ENCODE data around the gene DUSP9. TPM values are rescaled to one million over a fixed set of nuclear protein-coding genes. Genes with fewer than 3 reads are reported as not detected.

DUSP9 gene
- total RNA-seq, 1 donor from 2014 or later = not detected

GRCh38 chrX:153637121-153638040 lies 9.6 kb upstream of the DUSP9 start:
- H3K27ac ChIP-seq = no peak overlapping the region
- no peak for TF ChIP-seq CTCF (IDR thresholded peaks at IDR 0.05)
- intact Hi-C loops (cut with DNase I) = no loop called here
- peaks cover 4% of the 10 kb centered on the region for H3K27me3 ChIP-seq
- H3K4me1 ChIP-seq = no peaks in the 10 kb centered on the region
- peak in 1 of 2 donors; percentile 43 for DNase-seq (ENCODE audit: low spot score in 2 of 2)
- no peaks in the 10 kb centered on the region for H3K9me3 ChIP-seq
- no peak overlapping the region for H3K4me3 ChIP-seq
- no peaks in the 10 kb centered on the region for H3K36me3 ChIP-seq

- H3K27me3 ChIP-seq = no peaks in the 10 kb centered on the region
Observed at GRCh38 chrX:153638041-153638371, 9.0 kb upstream of the DUSP9 start.

GRCh38 chrX:153638436-153639176 lies 8.4 kb upstream of the DUSP9 start:
- no peak for DNase-seq (ENCODE audit: low spot score in 2 of 2)
- no peaks in the 10 kb centered on the region for H3K9me3 ChIP-seq
- no peak for TF ChIP-seq CTCF (IDR thresholded peaks at IDR 0.05)
- H3K27me3 ChIP-seq = no peaks in the 10 kb centered on the region
- intact Hi-C loops (cut with DNase I) = no loop called here
- no peak overlapping the region for H3K4me3 ChIP-seq
- H3K4me1 ChIP-seq = no peaks in the 10 kb centered on the region
- H3K36me3 ChIP-seq = no peaks in the 10 kb centered on the region
- H3K27ac ChIP-seq = no peak overlapping the region

More at GRCh38 chrX:153638041-153638371, 9.0 kb upstream of the DUSP9 start:
- TF ChIP-seq CTCF (IDR thresholded peaks at IDR 0.05) = no peak
- H3K4me1 ChIP-seq = no peaks in the 10 kb centered on the region
- H3K9me3 ChIP-seq = no peaks in the 10 kb centered on the region
- intact Hi-C loops (cut with DNase I) = no loop called here
- no peak overlapping the region for H3K27ac ChIP-seq
- DNase-seq (ENCODE audit: low spot score in 2 of 2) = no peak
- H3K4me3 ChIP-seq = no peak overlapping the region
- no peaks in the 10 kb centered on the region for H3K36me3 ChIP-seq

GRCh38 chrX:153639177-153640044 lies 7.6 kb upstream of the DUSP9 start:
- Histone ChIP-seq H3K27ac (no peak overlapping the region), H3K9me3 (no peaks in the 10 kb centered on the region), H3K27me3 (no peaks in the 10 kb centered on the region), H3K4me3 (no peak overlapping the region), H3K36me3 (no peaks in the 10 kb centered on the region), H3K4me1 (no peaks in the 10 kb centered on the region)
- TF ChIP-seq CTCF (IDR thresholded peaks at IDR 0.05) = no peak
- intact Hi-C loops (cut with DNase I) = no loop called here
- no peak for DNase-seq (ENCODE audit: low spot score in 2 of 2)

GRCh38 chrX:153640045-153640686 lies 6.8 kb upstream of the DUSP9 start:
- no peak for DNase-seq (ENCODE audit: low spot score in 2 of 2)
- no peak for TF ChIP-seq CTCF (IDR thresholded peaks at IDR 0.05)
- H3K27me3 ChIP-seq = no peaks in the 10 kb centered on the region
- no peak overlapping the region for H3K4me3 ChIP-seq
- H3K9me3 ChIP-seq = no peaks in the 10 kb centered on the region
- no peaks in the 10 kb centered on the region for H3K4me1 ChIP-seq
- no peaks in the 10 kb centered on the region for H3K36me3 ChIP-seq
- intact Hi-C loops (cut with DNase I) = no loop called here
- H3K27ac ChIP-seq = no peak overlapping the region

Data from ascending aorta (tissue), 2 donors.